HEK293T (cell line): ENCODE data around the gene COL23A1.
"Not testable (repeated sequence)": the region's sequence is repeated elsewhere in the genome, so short reads cannot be mapped to it uniquely, and the experiment has no call there.

Experiments
- CTCF ChIA-PET: fragments of 350-600 bp; formaldehyde crosslinking; extraction: SDS; loops from one replicate; lab custom pipeline; 2021; ENCODE audit warnings: antibody characterized with exemption, inconsistent platforms; lab: Yijun Ruan, JAX
- POLR2A ChIA-PET: fragments of 350-600 bp; formaldehyde crosslinking; extraction: SDS; loops from one replicate; lab custom pipeline; 2020; ENCODE audit warnings: antibody characterized with exemption, inconsistent platforms; lab: Yijun Ruan, JAX
- DNase-seq: peaks from one replicate; pipeline ENCODE4 v3.0.0; 2012; ENCODE audit warnings: mixed read lengths; ENCODE audit errors: extremely low spot score
- ARNT ChIP-seq: fragments of 450-650 bp; IDR thresholded peaks from 2 replicates; pipeline ENCODE4 v1.6.1; 2017; ENCODE audit warnings: mild to moderate bottlenecking
- BHLHE40 ChIP-seq: fragments of 450-650 bp; IDR thresholded peaks from 2 replicates; pipeline ENCODE4 v1.6.1; 2016; ENCODE audit warnings: mild to moderate bottlenecking, moderate library complexity, borderline replicate concordance
- CTBP1 ChIP-seq: fragments of 450-650 bp; IDR thresholded peaks from 2 replicates; pipeline ENCODE4 v1.6.1; 2016; ENCODE audit warnings: borderline replicate concordance
- ELF4 ChIP-seq: fragments of 450-650 bp; IDR thresholded peaks from 2 replicates; pipeline ENCODE4 v1.6.1; 2017; ENCODE audit warnings: antibody characterized with exemption
- FOXA1 ChIP-seq: fragments of 450-650 bp; IDR thresholded peaks from 2 replicates; pipeline ENCODE4 v1.6.1; 2016; ENCODE audit warnings: mild to moderate bottlenecking
- FOXK2 ChIP-seq: fragments of 450-650 bp; IDR thresholded peaks from 2 replicates; pipeline ENCODE4 v1.6.1; 2016; ENCODE audit warnings: mild to moderate bottlenecking
- FOXM1 ChIP-seq: fragments of 450-650 bp; IDR thresholded peaks from 2 replicates; pipeline ENCODE4 v1.6.1; 2017; ENCODE audit warnings: mild to moderate bottlenecking, borderline replicate concordance
- HDGF ChIP-seq: fragments of 450-650 bp; IDR thresholded peaks from 2 replicates; pipeline ENCODE4 v1.6.1; 2017; ENCODE audit warnings: antibody characterized with exemption, borderline replicate concordance
- L3MBTL2 ChIP-seq: fragments of 450-650 bp; conservative IDR thresholded peaks from 2 replicates; pipeline ENCODE4 v1.6.1; 2016; ENCODE audit warnings: mild to moderate bottlenecking
- LEF1 ChIP-seq: fragments of 450-650 bp; IDR thresholded peaks from 2 replicates; pipeline ENCODE4 v1.6.1; 2017; ENCODE audit warnings: mild to moderate bottlenecking, borderline replicate concordance
- NFRKB ChIP-seq: fragments of 450-650 bp; IDR thresholded peaks from 2 replicates; pipeline ENCODE4 v1.6.1; 2016; ENCODE audit warnings: mild to moderate bottlenecking, moderate library complexity
- PKNOX1 ChIP-seq: fragments of 450-650 bp; IDR thresholded peaks from 2 replicates; pipeline ENCODE4 v1.6.1; 2016
- SP1 ChIP-seq: fragments of 450-650 bp; IDR thresholded peaks from 2 replicates; pipeline ENCODE4 v1.6.1; 2017
- SUZ12 ChIP-seq: fragments of 450-650 bp; IDR thresholded peaks from 2 replicates; pipeline ENCODE4 v1.6.1; 2016; ENCODE audit warnings: mild to moderate bottlenecking
- TARDBP ChIP-seq: fragments of 450-650 bp; IDR thresholded peaks from 2 replicates; pipeline ENCODE4 v1.6.1; 2016
- ZNF384 ChIP-seq: fragments of 450-650 bp; IDR thresholded peaks from 2 replicates; pipeline ENCODE4 v1.6.1; 2016

Gene COL23A1

GRCh38 chr5:178241688-178242231 lies 348.4 kb downstream of the COL23A1 start:
- CTCF ChIA-PET = no interaction called here
- DNase-seq = no peak
- no peak for TF ChIP-seq NFRKB
- POLR2A ChIA-PET = no interaction called here

- POLR2A ChIA-PET = interaction anchor here (0.8 kb wide), 1 partner anchor 9 kb away, joined by 4 read pairs; the partner anchor contains the start of gene PHYKPL
- CTCF ChIA-PET = no interaction called here
- TF ChIP-seq ELF4 (no peak), LEF1 (no peak), TARDBP (no peak), SP1 (no peak), ZNF384 (no peak), FOXM1 (no peak), HDGF (no peak), ARNT (no peak), FOXA1 (no peak), PKNOX1 (no peak), CTBP1 (no peak), BHLHE40 (no peak)
- no peak for DNase-seq
Observed at GRCh38 chr5:178241231-178241663, 348.9 kb downstream of the COL23A1 start.

- CTCF ChIA-PET = no interaction called here
- POLR2A ChIA-PET = interaction anchor here (0.8 kb wide), 1 partner anchor 8 kb away, joined by 4 read pairs; the partner anchor contains the start of gene PHYKPL
- TF ChIP-seq SP1 = no peak
- no peak for TF ChIP-seq ELF4
- TF ChIP-seq NFRKB = no peak
- TF ChIP-seq FOXK2 = no peak
- no peak for TF ChIP-seq CTBP1
- TF ChIP-seq ARNT = no peak
- TF ChIP-seq FOXA1 = no peak
- TF ChIP-seq BHLHE40 = no peak
- no peak for TF ChIP-seq L3MBTL2
- no peak for TF ChIP-seq TARDBP
- no peak for TF ChIP-seq HDGF
- no peak for TF ChIP-seq ZNF384
- no peak for TF ChIP-seq LEF1
- no peak for DNase-seq
Observed at GRCh38 chr5:178240766-178241165, 349.4 kb downstream of the COL23A1 start.

- ChIA-PET CTCF (no interaction called here), POLR2A (interaction anchor here (0.8 kb wide), 1 partner anchor 8 kb away, joined by 4 read pairs; the partner anchor contains the start of gene PHYKPL)
- no peak for DNase-seq
- TF ChIP-seq BHLHE40 (no peak), NFRKB (no peak), FOXK2 (no peak), ZNF384 (no peak), LEF1 (no peak), SUZ12 (no peak), ELF4 (no peak), SP1 (no peak)
Observed at GRCh38 chr5:178240341-178240741, 349.9 kb downstream of the COL23A1 start.

GRCh38 chr5:178239626-178240301 lies 350.4 kb downstream of the COL23A1 start:
- POLR2A ChIA-PET, CTCF ChIA-PET, DNase-seq: not testable (repeated sequence)

GRCh38 chr5:178238711-178239592 lies 351.2 kb downstream of the COL23A1 start:
- no peak for DNase-seq
- CTCF ChIA-PET = no interaction called here
- POLR2A ChIA-PET = interaction anchor here (1.3 kb wide), 1 partner anchor 35 kb away, joined by 3 read pairs; the partner anchor contains the start of gene HNRNPAB
- no peak for TF ChIP-seq NFRKB
- peak; percentile 47; the same call in 1 of the 2 replicates for TF ChIP-seq PKNOX1
- no peak for TF ChIP-seq BHLHE40
- TF ChIP-seq ELF4 = no peak

- CTCF ChIA-PET = no interaction called here
- DNase-seq = no peak
- POLR2A ChIA-PET = interaction anchor here (1.3 kb wide), 1 partner anchor 34 kb away, joined by 3 read pairs; the partner anchor contains the start of gene HNRNPAB
- no peak for TF ChIP-seq FOXK2
- no peak for TF ChIP-seq L3MBTL2
- no peak for TF ChIP-seq HDGF
Observed at GRCh38 chr5:178238313-178238635, 351.9 kb downstream of the COL23A1 start.
